HG02973 (cell line): ENCODE measurements around the gene DEF6.
"Not testable (repeated sequence)": the region's sequence is repeated elsewhere in the genome, so short reads cannot be mapped to it uniquely, and the experiment has no call there.

Experiments used
- ATAC-seq: cut with Tn5 transposase; IDR thresholded peaks from one replicate; pipeline ENCODE4 v1.9.1; 2021; ENCODE audit warnings: moderate library complexity; ENCODE audit not compliant: unreplicated experiment

Gene DEF6

DNA sequence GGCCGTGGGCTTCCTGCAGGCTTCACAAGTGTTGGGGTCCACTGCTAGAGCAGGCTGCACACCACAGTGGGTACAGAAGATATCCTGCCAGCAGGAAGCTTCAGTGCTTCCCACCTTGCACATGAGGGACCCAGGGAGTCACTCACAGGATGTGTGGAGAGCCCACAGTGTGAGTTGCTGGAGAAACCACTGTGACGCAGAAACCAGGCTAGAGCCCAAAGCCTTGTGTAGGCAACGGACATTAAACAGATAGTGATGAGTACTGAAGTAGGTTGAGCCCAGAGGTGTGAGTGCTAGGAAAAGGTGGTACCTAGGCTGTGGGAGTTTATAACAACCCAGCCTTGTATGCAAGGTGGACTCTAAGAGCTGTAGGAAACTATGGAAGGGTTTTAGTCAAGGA is 18.9 kb upstream of the DEF6 start:
- no peak for ATAC-seq

- no peak for ATAC-seq
These were observed 16.7 kb upstream of the DEF6 start for GRCh38 chr6:35280903-35281302.

- no peak for ATAC-seq
These were observed 15.1 kb upstream of the DEF6 start for GRCh38 chr6:35282472-35282871.

GRCh38 chr6:35283361-35283760 is 14.3 kb upstream of the DEF6 start:
- no peak for ATAC-seq

DNA sequence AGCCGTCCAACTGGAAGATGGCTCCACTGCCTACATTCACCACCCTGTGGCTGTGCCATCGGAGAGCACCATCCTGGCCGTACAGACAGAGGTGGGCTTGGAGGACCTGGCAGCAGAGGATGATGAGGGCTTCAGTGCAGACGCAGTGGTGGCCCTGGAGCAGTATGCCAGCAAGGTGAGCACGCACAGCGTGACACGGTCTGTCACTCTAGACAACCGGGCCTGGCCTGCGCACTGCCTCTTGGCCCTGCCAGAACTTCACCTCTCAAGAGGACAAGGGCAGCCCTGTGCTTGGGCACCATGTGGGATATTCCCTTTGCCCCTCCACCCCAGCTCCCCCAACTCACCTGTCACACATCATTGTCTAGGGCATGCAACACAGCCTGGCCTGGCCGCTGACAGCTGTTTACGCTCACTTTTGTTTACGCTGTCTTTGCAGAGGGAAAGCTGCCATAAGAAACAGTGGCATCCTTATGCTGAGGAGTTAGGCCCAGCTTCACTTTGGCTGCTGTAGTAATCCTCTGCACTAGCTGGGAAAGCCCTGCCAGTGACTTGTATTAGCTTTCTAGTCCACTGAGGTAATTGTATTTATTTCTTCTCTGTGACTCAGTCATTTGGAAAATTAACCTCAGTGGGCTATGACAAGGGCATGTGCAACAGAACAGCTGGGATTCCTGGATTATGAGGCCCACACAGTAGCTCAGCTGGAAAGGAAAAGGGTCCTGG is 9.8 kb upstream of the DEF6 start:
- no peak for ATAC-seq

- no peak for ATAC-seq
These were observed 8.8 kb upstream of the DEF6 start for GRCh38 chr6:35288834-35289233.

GRCh38 chr6:35291491-35291890 is 6.1 kb upstream of the DEF6 start:
- ATAC-seq, result no peak

GRCh38 chr6:35292494-35292893 is 5.1 kb upstream of the DEF6 start:
- no peak for ATAC-seq

DNA sequence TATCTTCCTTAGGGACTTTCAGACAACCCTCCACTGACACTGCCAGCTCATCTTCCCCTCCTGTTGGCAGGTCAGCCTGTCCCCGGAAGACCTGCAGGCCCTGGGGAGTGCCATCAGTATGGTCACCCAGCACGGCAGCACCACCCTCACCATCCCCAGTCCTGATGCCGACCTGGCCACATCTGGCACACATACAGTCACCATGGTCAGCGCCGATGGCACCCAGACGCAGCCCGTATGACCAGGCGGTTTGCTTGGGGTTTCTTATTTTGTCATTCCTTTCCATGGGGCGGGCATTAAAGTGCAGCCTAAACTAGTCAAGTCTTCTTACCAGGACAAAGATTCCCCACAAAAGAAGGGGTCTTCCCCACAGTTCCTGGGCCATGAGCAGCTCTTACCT is 3.9 kb upstream of the DEF6 start:
- ATAC-seq, result no peak

DNA sequence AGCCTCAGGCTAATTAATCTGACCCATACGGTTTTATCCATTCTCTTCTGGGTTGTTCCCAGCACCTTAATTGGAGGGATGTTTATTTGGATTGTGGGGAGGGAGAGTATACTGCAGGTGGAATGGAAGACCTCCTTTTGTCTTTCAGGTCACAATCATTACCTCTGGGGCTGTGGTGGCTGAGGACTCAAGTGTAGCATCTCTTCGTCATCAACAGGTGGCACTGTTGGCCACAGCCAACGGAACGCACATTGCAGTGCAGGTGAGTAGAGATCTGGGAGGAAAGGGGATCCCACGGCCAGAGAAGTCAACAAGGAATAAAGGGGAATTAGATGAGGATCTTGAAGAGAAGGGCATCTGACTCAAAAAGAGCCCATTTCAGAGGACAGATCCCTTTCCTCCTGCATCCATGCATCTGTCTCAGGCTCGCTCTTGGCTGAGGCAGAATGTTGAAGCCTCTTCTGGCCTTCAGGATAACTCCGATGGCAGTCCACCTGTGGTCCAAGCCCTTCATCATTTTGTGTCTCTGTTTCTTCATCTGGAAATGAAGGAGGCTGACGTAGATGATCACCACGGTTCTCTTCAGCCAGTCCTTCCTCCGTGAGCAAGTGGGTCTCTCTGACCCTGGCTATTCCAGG is 3.2 kb upstream of the DEF6 start:
- ATAC-seq, result no peak

- ATAC-seq, result no peak
These were observed 2.6 kb upstream of the DEF6 start for GRCh38 chr6:35295036-35295435.

DNA sequence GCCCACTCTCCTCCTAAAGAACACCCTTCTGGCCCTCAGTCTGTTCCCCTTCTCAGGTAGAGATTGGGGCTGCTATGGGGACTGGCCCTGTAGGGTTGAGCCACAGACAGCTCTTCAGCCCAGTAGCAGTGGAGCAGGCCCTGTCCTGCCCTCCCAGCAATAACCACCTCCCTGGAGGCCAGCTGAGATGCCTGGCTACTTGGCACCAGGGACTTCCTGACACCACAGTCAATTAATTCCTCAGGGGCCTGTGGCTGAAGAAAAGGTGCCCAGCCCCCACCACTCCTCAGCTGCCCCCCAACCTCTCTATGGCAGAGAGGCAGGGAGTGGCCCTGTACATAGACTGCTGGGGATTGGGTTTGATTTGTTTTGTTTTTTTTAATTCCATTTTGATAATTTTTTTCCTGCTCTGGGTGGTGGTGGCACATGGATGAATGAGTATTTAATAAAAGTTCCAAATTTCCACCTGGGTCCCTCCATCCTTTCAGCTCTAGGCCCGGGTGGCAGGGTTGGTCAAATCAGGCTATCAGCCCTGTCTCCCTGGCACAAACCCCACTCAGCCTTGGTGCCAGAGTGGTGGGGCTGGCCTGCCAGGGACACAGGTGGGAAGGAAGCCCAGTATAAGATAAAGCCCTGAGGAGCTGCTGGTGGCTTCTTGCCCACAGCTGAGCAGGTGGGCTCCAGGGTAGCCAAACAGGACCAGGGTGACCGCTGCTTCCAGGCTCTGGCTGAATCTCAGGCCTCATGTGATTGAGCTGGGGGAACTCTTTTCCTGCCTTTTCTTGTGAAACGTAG is 1.9 kb upstream of the DEF6 start:
- ATAC-seq, result no peak

- no peak for ATAC-seq
These were observed 552 bp upstream of the DEF6 start for GRCh38 chr6:35296931-35297600.

DNA sequence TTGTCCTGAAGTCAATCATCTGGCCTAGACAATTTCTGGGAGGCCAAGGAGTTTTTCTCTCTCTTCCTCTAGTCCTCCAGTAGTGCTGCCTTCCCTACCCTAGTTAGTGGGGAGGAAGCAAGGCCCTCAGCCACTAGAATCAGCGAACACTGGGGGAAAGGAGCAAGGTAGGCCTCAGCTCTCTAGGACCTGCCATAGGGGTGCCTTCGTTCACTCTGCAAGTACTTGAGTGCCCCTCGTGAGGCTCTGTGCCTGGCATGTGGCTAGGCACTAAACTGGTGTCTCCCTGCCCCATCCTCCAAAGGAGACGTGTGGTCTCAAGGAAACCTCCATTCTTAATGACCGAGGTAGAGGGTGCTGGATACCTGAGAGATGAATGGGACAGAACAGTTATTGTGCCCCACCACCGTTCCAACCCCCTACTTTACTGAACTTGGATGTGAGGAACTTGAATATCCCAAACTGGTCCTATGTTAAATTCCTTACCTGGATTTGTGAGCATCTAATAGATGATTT is 1.1 kb downstream of the DEF6 start:
- ATAC-seq, result no peak

DNA sequence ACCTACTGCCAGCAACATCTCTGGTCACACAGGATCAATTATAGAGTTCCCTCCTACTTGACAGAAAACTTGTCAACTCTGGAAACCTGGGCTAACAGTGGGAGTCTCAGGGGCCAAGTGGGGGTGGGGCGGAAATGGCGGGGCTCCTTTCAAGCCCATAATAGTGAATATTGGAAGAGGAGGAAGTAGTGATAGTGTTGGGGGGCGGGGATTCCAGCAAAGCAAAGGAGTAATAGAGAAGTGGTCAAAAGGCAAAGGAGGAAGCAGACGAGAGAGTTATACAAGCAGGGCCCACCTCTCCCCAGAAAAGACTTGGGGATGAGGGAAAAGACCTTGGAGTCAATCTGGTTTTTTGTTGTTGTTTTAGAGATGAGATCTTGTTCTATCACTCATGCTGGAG is 2.1 kb downstream of the DEF6 start:
- no peak for ATAC-seq

DNA sequence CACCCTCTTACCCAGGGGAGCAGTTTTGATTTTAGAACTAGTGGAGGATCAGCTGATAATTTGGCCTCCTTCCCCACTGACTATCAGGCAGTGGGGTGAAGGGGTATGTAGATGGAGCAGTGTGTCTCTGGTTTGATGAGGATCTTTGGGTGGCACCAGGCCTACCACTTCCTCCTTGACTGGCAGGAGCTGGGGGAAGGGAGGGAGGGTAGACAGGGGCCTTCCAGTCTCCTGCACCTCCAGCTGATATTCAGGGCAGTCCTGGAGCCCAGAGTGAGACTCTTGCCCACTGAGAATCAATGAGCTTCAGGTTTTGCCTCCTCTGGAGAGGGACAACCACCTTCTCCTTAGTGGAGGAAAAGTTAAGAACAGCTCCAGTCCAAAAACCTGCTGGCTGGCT is 3.2 kb downstream of the DEF6 start:
- ATAC-seq, result no peak

GRCh38 chr6:35302604-35303241 is 5.1 kb downstream of the DEF6 start:
- peak; percentile 64 for ATAC-seq

- ATAC-seq, result no peak
These were observed 6.7 kb downstream of the DEF6 start for GRCh38 chr6:35304299-35304698.

DNA sequence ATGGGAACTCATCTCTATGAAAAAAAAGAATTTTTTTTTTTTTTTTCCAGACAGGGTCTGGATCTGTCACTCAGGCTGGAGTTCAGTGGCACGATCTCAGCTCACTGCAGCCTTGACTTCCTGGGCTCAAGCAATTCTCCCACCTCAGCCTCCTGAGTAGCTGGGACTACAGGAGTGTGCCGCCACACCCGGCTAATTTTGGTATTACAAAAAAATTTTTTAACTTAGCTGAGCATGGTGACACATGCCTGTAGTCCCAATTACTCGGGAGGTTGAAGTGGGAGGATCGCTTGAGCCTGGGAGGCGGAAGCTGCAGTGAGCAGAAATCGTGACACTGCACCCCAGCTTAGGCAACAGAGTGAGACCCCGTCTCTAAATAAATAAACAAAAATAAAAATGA is 7.5 kb downstream of the DEF6 start:
- no peak for ATAC-seq

- ATAC-seq, result not testable (repeated sequence)
These were observed 9.5 kb downstream of the DEF6 start for GRCh38 chr6:35307138-35307537.

GRCh38 chr6:35308543-35308942 is 10.9 kb downstream of the DEF6 start:
- ATAC-seq, result not testable (repeated sequence)
